H1 (cell line): ENCODE measurements around the gene LHFPL3. TPM values are rescaled to one million over a fixed set of nuclear protein-coding genes. Genes with fewer than 3 reads are reported as not detected.

ENCODE experiments used
- ASH2L ChIP-seq: fragments of 200-600, 300-600 bp; sonication (generic); IDR thresholded peaks from one replicate; pipeline ENCODE4 v1.7.1; 2017; ENCODE audit warnings: low read length
- JUND ChIP-seq: IDR thresholded peaks from 2 replicates; pipeline ENCODE4 v1.6.1; 2011; ENCODE audit warnings: mild to moderate bottlenecking, improper control_type of control experiment, low read length
- PHF8 ChIP-seq: fragments of 200-600 bp; sonication (generic); conservative IDR thresholded peaks from 2 replicates; pipeline ENCODE4 v1.7.1; 2012; ENCODE audit warnings: low read depth, mild to moderate bottlenecking, inconsistent platforms, low read length, moderate library complexity
- RNF2 ChIP-seq: fragments of 200-900, 300-1000 bp; sonication (generic); IDR thresholded peaks from 2 replicates; pipeline ENCODE4 v1.7.1; 2016; ENCODE audit warnings: borderline replicate concordance, low read depth, mild to moderate bottlenecking, antibody characterized with exemption, low read length; ENCODE audit not compliant: poor library complexity, severe bottlenecking; ENCODE audit errors: missing control alignments
- polyA plus RNA-seq, 7 experiments: library from polyadenylated mRNA; depleted of rRNA in 3 of 7; stranded (reverse) in 5 of 7; unstranded in 2 of 7; fragments of >200 nt in 5 of 7; fragments of 200-250 nt in 2 of 7; gene quantifications; 1 replicate in 5 of 7; 2 replicates in 1 of 7; 4 replicates in 1 of 7; pipeline versions ENCODE4 v1.2.1 to v1.2.3, GENCODE V29; 2011 to 2013; ENCODE audit warnings: missing spikeins in 2 of 7, mixed read lengths in 2 of 7
- total RNA-seq: library from RNA; stranded (reverse); fragmentation: NEBNext Ultra II Directional; extraction: Animal tissue kit (Norgen Biotek cat#: 25700); gene quantifications from 2 replicates; pipeline ENCODE4 v1.2.1, GENCODE V29; 2021

Gene LHFPL3
- total and polyA plus RNA-seq, 2 of the 8 experiments (the other 6 are each of a cell fraction or from before 2014, with no cell fraction given): 0.24 to 0.50 TPM

DNA sequence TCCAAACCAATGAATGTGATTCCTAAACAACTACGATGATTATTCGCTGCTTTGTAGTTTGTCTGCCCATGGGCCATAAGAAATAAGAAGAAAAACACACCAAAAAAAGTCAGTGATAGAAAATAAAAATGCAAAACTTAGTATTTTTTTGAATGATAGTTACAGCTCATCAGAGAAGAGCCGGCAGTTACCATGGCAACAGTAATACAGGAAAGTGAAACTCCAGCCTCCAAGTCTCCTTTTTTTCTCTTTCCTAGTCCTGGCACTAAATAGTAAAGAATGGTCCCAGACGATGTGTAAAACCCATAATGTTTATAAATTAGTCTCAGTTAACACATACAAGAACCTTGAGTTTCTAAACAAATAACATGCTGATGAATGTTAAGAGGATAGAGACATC lies 21.6 kb upstream of the LHFPL3 start (continued):
- no peak for TF ChIP-seq JUND
- TF ChIP-seq ASH2L: no peak
- no peak for TF ChIP-seq PHF8
- TF ChIP-seq RNF2: no peak
